HAP-1 (cell line): ENCODE measurements around the gene CIITA.
"Not testable (repeated sequence)": the region's sequence is repeated elsewhere in the genome, so short reads cannot be mapped to it uniquely, and the experiment has no call there.

Source experiments
- DNase-seq, 2 experiments: peaks; one replicate each; pipeline ENCODE4 v3.0.0-alpha.2; 2016 to 2020; ENCODE audit warnings: low spot score in 2 of 2
- H3K27me3 ChIP-seq: fragments of 250-450 bp; sonication (Bioruptor Pico); 2 replicates; pipeline ENCODE4 v1.5.1; 2020; ENCODE audit warnings: low read depth, mild to moderate bottlenecking, moderate library complexity
- H3K36me3 ChIP-seq: fragments of 250-450 bp; sonication (Bioruptor Pico); replicated peaks from 2 replicates; pipeline ENCODE4 v1.5.1; 2020; ENCODE audit warnings: mild to moderate bottlenecking
- H3K4me1 ChIP-seq: fragments of 250-450 bp; sonication (Bioruptor Pico); 2 replicates; pipeline ENCODE4 v1.5.1; 2020; ENCODE audit warnings: mild to moderate bottlenecking
- H3K4me3 ChIP-seq: fragments of 250-450 bp; sonication (Bioruptor Pico); 2 replicates; pipeline ENCODE4 v1.5.1; 2020; ENCODE audit warnings: mild to moderate bottlenecking, moderate library complexity
- H3K9me3 ChIP-seq: fragments of 250-450 bp; sonication (Bioruptor Pico); 2 replicates; pipeline ENCODE4 v1.5.1; 2020; ENCODE audit warnings: mild to moderate bottlenecking, moderate library complexity
- in situ Hi-C: fragments of 300-500 bp; cut with MboI; formaldehyde crosslinking; loops from 3 replicates; pipeline ENCODE4 v1.14.3; 2020; ENCODE audit warnings: low sequenced_read_pairs, inconsistent platforms, mixed read lengths

CIITA gene

DNA sequence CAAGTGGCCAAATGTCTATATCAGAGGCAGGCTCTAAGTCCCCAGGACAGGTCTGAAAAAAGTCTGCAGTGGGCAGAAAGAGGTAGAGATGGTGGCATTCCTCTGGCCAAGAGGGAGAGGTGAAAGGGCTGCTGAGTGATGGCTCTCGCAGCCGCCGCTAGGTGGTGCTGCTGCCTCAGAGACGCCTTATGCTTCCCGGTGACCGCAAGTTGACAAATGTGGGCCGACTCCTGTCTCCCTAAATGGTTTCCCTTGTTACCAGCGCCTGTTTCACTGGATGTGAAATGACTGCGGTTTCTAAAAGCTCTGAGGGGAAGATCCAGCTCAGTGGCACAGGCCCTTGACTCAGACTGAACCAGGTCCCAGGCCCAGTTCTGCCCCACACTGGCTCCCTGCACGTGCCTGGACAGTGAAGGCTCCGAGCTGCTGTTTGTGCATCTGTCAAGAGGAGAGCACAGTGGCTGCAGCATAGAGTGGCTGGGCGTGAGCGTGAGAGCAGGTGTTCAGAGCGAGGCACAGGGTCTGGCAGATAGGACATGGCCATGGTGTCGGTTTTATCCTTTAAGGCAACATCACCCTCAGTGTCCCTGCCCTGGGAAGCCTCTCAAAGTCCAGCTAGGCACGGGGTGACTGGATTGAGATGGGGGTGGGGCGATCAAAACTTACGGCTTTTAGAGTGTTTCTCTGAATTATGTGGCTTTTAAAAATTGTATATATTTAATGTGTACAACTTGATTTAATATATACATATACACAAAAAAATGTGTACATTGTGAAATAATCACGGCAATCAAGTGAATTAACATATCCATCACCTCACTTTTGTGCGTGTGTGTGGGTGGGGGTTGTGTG lies 87.3 kb downstream of the CIITA start:
- Histone ChIP-seq H3K4me3 (no peak overlapping the region), H3K4me1 (peaks cover 2% of the 10 kb centered on the region; the same call in 1 of the 2 replicates), H3K36me3 (peaks cover 2% of the 10 kb centered on the region), H3K9me3 (no peaks in the 10 kb centered on the region), H3K27me3 (no peaks in the 10 kb centered on the region)
- in situ Hi-C loops = loop anchor here (10.0 to 25.0 kb wide), 3 partner anchors 401 to 673 kb away; no protein-coding TSS in a partner anchor
- DNase-seq = peak; percentile 66 to 86

- in situ Hi-C loops = loop anchor here (5.0 to 25.0 kb wide), 4 partner anchors 297 to 672 kb away; no protein-coding TSS in a partner anchor
- DNase-seq = no peak
- H3K4me3 ChIP-seq = no peak overlapping the region
- H3K36me3 ChIP-seq = peaks cover 2% of the 10 kb centered on the region
- peaks cover 2% of the 10 kb centered on the region; the same call in 1 of the 2 replicates for H3K4me1 ChIP-seq
- no peaks in the 10 kb centered on the region for H3K27me3 ChIP-seq
- H3K9me3 ChIP-seq = no peaks in the 10 kb centered on the region
These were observed 87.9 kb downstream of the CIITA start for GRCh38 chr16:10964891-10965326.

- in situ Hi-C loops = loop anchor here (5.0 to 25.0 kb wide), 4 partner anchors 297 to 672 kb away; no protein-coding TSS in a partner anchor
- no peak for DNase-seq
- H3K36me3 ChIP-seq = peaks cover 2% of the 10 kb centered on the region
- no peak overlapping the region for H3K4me3 ChIP-seq
- no peaks in the 10 kb centered on the region for H3K9me3 ChIP-seq
- peaks cover 2% of the 10 kb centered on the region; the same call in 1 of the 2 replicates for H3K4me1 ChIP-seq
- no peaks in the 10 kb centered on the region for H3K27me3 ChIP-seq
These were observed 88.5 kb downstream of the CIITA start for GRCh38 chr16:10965440-10966061.

DNA sequence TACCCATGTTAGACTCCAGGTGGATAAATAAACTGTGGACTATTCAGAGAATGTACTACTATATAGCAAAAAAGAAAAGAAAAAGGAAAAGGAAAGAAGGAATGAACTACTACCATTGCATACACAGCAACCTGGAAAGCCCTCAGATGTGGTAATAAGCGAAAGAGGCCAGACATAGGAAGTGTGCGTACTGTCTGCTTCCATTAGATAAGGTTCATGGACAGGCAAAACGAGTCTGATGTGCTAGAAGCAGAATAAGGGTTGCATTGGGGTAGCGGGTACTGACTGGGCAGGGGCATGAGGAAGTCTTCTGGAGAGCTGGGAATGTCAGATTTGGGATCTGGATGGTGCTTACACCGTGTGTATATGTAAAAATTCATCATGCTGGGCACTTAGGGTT lies 89.1 kb downstream of the CIITA start:
- in situ Hi-C loops = loop anchor here (5.0 to 25.0 kb wide), 4 partner anchors 296 to 671 kb away; no protein-coding TSS in a partner anchor
- Histone ChIP-seq H3K4me1 (peaks cover 2% of the 10 kb centered on the region; the same call in 1 of the 2 replicates), H3K9me3 (no peaks in the 10 kb centered on the region), H3K27me3 (no peaks in the 10 kb centered on the region), H3K4me3 (no peak overlapping the region), H3K36me3 (peaks cover 4% of the 10 kb centered on the region)
- no peak for DNase-seq

GRCh38 chr16:10966559-10966958 lies 89.6 kb downstream of the CIITA start:
- not testable (repeated sequence) for H3K4me3 ChIP-seq, H3K9me3 ChIP-seq, H3K36me3 ChIP-seq, H3K27me3 ChIP-seq, H3K4me1 ChIP-seq, DNase-seq
- in situ Hi-C loops = loop anchor here (5.0 to 25.0 kb wide), 4 partner anchors 296 to 671 kb away; no protein-coding TSS in a partner anchor

DNA sequence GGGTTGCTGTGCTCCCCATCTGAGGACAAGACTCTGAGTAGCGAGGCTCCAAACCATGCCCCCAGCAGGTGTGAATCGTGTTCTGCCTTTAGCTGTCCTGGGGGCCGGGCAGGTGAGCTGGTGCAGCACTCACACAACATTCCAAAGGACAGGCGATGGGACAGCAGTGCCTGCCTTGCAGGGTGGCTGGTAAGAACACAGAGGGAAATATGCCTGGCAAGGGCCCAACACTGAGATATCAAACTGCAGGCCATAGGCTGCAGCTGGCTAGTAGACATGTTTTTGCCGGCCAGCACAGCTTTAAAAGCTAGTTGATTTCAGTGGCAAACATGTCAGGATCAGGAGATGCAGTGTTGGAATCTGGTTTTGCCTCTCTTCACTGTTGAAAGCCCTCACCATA lies 91.0 kb downstream of the CIITA start:
- H3K36me3 ChIP-seq = peaks cover 5% of the 10 kb centered on the region
- in situ Hi-C loops = loop anchor here (5.0 to 25.0 kb wide), 4 partner anchors 294 to 669 kb away; no protein-coding TSS in a partner anchor

GRCh38 chr16:10968498-10968897 lies 91.5 kb downstream of the CIITA start:
- in situ Hi-C loops = loop anchor here (5.0 to 25.0 kb wide), 4 partner anchors 294 to 669 kb away; no protein-coding TSS in a partner anchor
- DNase-seq = no peak
- Histone ChIP-seq H3K36me3 (peaks cover 10% of the 10 kb centered on the region), H3K9me3 (no peaks in the 10 kb centered on the region), H3K4me1 (peaks cover 5% of the 10 kb centered on the region; the same call in 1 of the 2 replicates), H3K27me3 (no peaks in the 10 kb centered on the region), H3K4me3 (no peak overlapping the region)

More for the DNA sequence above, 91.0 kb downstream of the CIITA start:
- H3K27me3 ChIP-seq = no peaks in the 10 kb centered on the region
- no peak for DNase-seq
- peaks cover 5% of the 10 kb centered on the region; the same call in 1 of the 2 replicates for H3K4me1 ChIP-seq
- H3K9me3 ChIP-seq = no peaks in the 10 kb centered on the region
- no peak overlapping the region for H3K4me3 ChIP-seq

DNA sequence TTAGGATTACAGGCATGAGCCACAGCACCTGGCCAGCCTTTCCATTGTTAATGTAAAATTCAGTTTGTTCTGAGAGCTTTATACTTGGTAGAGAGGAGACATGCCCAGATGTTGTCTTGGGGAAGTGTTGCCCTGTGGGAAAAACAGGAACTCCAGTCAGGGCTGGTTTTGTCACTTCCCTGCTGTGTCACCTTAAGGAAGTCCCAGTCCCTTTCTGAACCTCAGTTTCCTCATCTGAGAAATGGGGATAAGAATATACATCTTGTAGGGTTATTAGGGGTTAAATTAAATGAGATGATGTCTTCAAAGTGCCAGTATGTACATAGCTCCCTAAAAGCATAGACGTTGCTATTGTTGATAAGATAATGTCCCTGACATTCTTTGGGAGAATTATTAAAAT lies 92.6 kb downstream of the CIITA start:
- 0 out of 2 replicates have a peak, but pooled peaks cover 3% of the 10 kb centered on the region for H3K4me1 ChIP-seq
- no peak for DNase-seq
- no peaks in the 10 kb centered on the region for H3K27me3 ChIP-seq
- H3K36me3 ChIP-seq = peaks cover 10% of the 10 kb centered on the region
- in situ Hi-C loops = loop anchor here (5.0 to 25.0 kb wide), 4 partner anchors 293 to 668 kb away; no protein-coding TSS in a partner anchor
- H3K4me3 ChIP-seq = no peak overlapping the region
- H3K9me3 ChIP-seq = no peaks in the 10 kb centered on the region

GRCh38 chr16:10970065-10970464 lies 93.1 kb downstream of the CIITA start:
- H3K36me3 ChIP-seq = peaks cover 10% of the 10 kb centered on the region
- no peak overlapping the region for H3K4me3 ChIP-seq
- no peak for DNase-seq
- 0 out of 2 replicates have a peak, but pooled peaks cover 3% of the 10 kb centered on the region for H3K4me1 ChIP-seq
- no peaks in the 10 kb centered on the region for H3K9me3 ChIP-seq
- H3K27me3 ChIP-seq = no peaks in the 10 kb centered on the region
- in situ Hi-C loops = loop anchor here (25.0 kb wide), 2 partner anchors 542 to 667 kb away; no protein-coding TSS in a partner anchor

DNA sequence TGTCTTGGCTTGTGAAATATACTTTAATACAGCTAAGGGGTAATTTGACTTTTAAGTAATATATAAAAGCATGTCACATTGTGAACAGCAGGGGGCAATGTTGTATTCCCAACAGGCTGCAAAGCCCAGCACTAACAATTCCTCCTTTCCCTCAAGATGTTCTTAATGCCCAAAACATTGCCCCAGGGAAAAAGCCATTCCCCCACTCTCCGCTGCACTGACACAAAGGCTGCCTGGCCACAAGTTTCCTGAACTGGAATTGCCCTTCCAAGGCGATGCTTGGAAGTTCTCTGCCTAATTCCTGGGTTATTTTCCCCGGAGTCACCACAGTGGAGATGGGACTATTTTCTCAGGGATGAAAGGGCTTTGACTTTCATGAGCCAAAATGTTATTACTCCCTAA lies 94.6 kb downstream of the CIITA start:
- Histone ChIP-seq H3K4me3 (no peak overlapping the region), H3K36me3 (peaks cover 10% of the 10 kb centered on the region), H3K27me3 (no peaks in the 10 kb centered on the region), H3K4me1 (0 out of 2 replicates have a peak, but pooled peaks cover 3% of the 10 kb centered on the region), H3K9me3 (no peaks in the 10 kb centered on the region)
- in situ Hi-C loops = loop anchor here (25.0 kb wide), 2 partner anchors 541 to 666 kb away; no protein-coding TSS in a partner anchor
- peak; percentile 84 to 85 for DNase-seq

- H3K4me1 ChIP-seq = 0 out of 2 replicates have a peak, but pooled peaks cover 3% of the 10 kb centered on the region
- peaks cover 10% of the 10 kb centered on the region for H3K36me3 ChIP-seq
- no peak for DNase-seq
- H3K9me3 ChIP-seq = no peaks in the 10 kb centered on the region
- in situ Hi-C loops = loop anchor here (25.0 kb wide), 2 partner anchors 540 to 665 kb away; no protein-coding TSS in a partner anchor
- no peaks in the 10 kb centered on the region for H3K27me3 ChIP-seq
- no peak overlapping the region for H3K4me3 ChIP-seq
These were observed 95.3 kb downstream of the CIITA start for GRCh38 chr16:10972108-10972818.

DNA sequence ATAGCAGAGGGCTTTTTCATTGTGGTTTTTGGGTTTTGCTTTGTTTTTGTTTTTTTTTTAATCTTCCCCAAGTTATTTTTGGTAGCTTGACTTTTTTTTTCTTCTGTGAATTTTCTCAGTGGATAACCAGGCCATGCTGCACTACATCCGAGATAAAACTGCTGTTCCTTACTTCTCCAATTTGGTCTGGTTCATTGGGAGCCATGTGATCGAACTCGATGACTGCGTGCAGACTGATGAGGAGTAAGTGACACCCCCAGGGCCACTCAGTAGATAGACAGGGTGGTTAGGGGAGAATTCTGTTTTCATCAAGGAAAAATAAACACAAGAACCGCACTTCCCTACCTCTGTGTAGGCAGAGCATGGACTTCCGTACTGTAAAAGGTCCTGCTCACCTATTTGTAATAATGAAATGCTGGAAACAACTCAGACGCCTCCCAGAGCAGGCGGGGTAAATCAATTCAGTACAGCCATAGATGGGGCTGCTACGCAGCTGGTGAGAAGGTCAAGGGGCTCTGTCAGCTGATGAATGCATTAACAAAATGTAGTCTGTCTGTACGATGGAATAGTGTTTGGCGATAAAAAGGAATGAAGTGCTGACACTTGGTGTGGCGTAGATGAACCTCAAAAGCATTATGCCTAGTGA lies 95.9 kb downstream of the CIITA start:
- in situ Hi-C loops = loop anchor here (25.0 kb wide), 2 partner anchors 539 to 664 kb away; no protein-coding TSS in a partner anchor

More for the DNA sequence above, 95.9 kb downstream of the CIITA start:
- H3K36me3 ChIP-seq = peaks cover 10% of the 10 kb centered on the region
- no peaks in the 10 kb centered on the region for H3K27me3 ChIP-seq
- 0 out of 2 replicates have a peak, but pooled peaks cover 3% of the 10 kb centered on the region for H3K4me1 ChIP-seq
- H3K4me3 ChIP-seq = no peak overlapping the region
- H3K9me3 ChIP-seq = no peaks in the 10 kb centered on the region
- DNase-seq = no peak
